GM12873 (cell line): ENCODE measurements around the gene CNNM3.

Experiments used
- TF ChIP-seq, protein P1 (sequence below): IDR thresholded peaks from 2 replicates; pipeline ENCODE4 v1.5.1; 2012; ENCODE audit warnings: low read depth, mild to moderate bottlenecking, moderate library complexity, low read length, control low read depth; ENCODE audit not compliant: insufficient read depth; ENCODE audit errors: missing control alignments

CNNM3 gene

DNA sequence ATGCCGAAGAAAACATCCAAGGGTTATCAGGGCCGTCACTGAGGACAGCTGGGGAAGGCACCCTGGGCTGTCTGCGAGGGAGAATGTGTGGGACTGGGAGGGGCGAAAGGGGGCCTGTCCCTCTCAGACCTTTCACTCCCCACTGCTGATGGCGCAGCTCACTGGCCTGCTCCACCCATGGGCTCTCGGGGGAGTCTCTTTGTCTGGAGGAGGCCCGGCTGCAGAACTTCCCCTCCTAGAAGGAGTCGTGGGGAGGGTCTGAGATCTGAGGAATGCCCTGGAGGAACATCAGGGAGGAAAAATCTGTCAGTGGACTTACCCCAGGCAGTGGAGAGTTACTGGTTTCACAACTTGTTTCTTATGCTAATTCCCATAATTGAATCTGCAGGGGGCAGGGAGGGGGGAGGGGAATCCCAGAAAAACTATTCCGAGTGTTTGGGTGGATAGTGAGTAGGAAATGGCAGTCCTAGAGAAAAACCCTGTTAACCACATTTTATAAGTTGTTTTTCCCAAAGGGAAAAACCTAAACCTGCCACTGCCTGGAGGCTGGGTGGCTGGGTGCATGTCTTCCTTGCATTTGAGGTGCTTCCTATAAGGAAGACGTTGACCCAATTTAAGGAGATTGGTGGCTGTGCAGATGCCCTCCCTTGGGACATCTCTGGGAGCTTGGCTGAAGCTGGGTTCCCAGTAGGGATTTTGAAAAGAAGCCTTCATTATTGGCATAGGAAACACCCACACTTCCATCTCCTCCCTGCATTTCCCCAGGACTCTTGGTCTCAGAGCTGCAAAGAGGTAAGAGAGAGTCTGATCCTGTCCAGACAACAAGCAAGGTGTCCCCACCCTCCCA lies 65.5 kb downstream of the CNNM3 start:
- TF ChIP-seq, protein P1, sequence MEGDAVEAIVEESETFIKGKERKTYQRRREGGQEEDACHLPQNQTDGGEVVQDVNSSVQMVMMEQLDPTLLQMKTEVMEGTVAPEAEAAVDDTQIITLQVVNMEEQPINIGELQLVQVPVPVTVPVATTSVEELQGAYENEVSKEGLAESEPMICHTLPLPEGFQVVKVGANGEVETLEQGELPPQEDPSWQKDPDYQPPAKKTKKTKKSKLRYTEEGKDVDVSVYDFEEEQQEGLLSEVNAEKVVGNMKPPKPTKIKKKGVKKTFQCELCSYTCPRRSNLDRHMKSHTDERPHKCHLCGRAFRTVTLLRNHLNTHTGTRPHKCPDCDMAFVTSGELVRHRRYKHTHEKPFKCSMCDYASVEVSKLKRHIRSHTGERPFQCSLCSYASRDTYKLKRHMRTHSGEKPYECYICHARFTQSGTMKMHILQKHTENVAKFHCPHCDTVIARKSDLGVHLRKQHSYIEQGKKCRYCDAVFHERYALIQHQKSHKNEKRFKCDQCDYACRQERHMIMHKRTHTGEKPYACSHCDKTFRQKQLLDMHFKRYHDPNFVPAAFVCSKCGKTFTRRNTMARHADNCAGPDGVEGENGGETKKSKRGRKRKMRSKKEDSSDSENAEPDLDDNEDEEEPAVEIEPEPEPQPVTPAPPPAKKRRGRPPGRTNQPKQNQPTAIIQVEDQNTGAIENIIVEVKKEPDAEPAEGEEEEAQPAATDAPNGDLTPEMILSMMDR, result no peak

- TF ChIP-seq, protein P1, result no peak
Observed at GRCh38 chr2:96882230-96882629, 66.2 kb downstream of the CNNM3 start.

DNA sequence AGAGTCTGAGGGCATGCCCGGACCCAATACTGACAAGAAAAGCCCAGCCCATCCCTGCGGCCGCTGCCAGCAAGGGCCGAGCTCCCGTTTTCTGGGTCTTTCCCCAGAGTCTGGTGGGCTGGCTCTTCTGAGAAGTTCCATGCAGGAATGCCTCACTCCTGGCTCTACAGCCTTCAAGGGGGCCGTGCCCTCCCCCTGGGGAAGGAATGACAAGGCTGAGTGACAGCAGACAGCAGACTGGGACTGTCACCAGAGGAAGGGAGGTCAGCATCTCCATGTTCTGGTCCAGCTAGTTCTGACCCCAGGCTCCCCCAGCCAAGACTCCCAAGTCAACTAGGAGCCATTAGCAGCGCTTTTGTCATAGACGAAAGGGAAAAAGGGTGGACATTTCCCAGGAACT lies 66.8 kb downstream of the CNNM3 start:
- TF ChIP-seq, protein P1, result no peak

DNA sequence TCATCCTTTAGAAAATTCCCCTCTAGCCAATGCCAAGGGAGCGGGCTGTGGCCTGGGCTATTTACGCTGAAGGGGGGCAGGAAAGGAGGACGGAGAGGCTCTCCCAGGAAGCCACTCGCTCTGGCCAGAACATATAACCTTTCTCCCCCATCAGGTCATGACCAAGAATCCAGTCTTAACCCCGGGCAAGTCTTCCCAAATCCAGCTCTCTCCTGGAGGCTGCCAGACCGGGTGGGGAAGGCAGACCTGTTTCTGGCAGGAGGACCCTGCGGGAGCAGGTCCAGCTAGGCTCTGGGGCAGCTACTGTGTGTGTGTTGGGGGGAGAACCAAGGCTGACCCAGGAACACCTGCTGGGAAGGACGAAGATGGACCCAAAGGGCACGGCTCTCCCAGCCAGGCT lies 67.2 kb downstream of the CNNM3 start:
- TF ChIP-seq, protein P1, result no peak
